Measurements from ENCODE around the gene SH3GL1. TPM values are rescaled to one million over a fixed set of nuclear protein-coding genes. Genes with fewer than 3 reads are reported as not detected.
"Not testable (repeated sequence)": the region's sequence is repeated elsewhere in the genome, so short reads cannot be mapped to it uniquely, and the experiment has no call there.

SH3GL1 gene
- total and polyA plus RNA-seq, 4 donors: 37.7 to 69.7 (median 57.5) TPM

GRCh38 chr19:4349225-4349624 lies 51.1 kb downstream of the SH3GL1 start:
- WGBS, 2 donors: 94 to 96% methylated on average over 16 of the region's 16 CpGs

GRCh38 chr19:4347521-4347920 lies 52.8 kb downstream of the SH3GL1 start:
- ATAC-seq (ENCODE audit: low FRiP score): no peak
- no peaks in the 10 kb centered on the region for H3K9me3 ChIP-seq (ENCODE audit: control insufficient read depth, low read length)
- H3K4me3 ChIP-seq (ENCODE audit: low read length in 2 of 2): no peak overlapping the region
- DNase-seq: no peak
- intact Hi-C loops (cut with DNase I): no loop called here
- H3K27ac ChIP-seq (ENCODE audit: low read depth in 1 of 2, low read length in 2 of 2): no peak overlapping the region
- 85 to 90% methylated on average over 6 of the region's 6 CpGs for WGBS, 2 donors
- H3K36me3 ChIP-seq (ENCODE audit: control insufficient read depth in 1 of 2, insufficient read depth in 2 of 2, low read length in 1 of 2): no peaks in the 10 kb centered on the region
- H3K4me1 ChIP-seq (ENCODE audit: control insufficient read depth in 1 of 2, insufficient read depth in 2 of 2, low read length in 2 of 2): no peaks in the 10 kb centered on the region
- H3K27me3 ChIP-seq (ENCODE audit: control insufficient read depth in 1 of 2, insufficient read depth in 2 of 2, low read length in 1 of 2): no peaks in the 10 kb centered on the region

More at GRCh38 chr19:4349225-4349624, 51.1 kb downstream of the SH3GL1 start:
- H3K4me3 ChIP-seq (ENCODE audit: low read length in 2 of 2); H3K27me3 ChIP-seq (ENCODE audit: control insufficient read depth in 1 of 2, insufficient read depth in 2 of 2, low read length in 1 of 2); intact Hi-C loops (cut with DNase I); ATAC-seq (ENCODE audit: low FRiP score); DNase-seq; H3K36me3 ChIP-seq (ENCODE audit: control insufficient read depth in 1 of 2, insufficient read depth in 2 of 2, low read length in 1 of 2); H3K27ac ChIP-seq (ENCODE audit: low read depth in 1 of 2, low read length in 2 of 2); H3K9me3 ChIP-seq (ENCODE audit: control insufficient read depth, low read length); H3K4me1 ChIP-seq (ENCODE audit: control insufficient read depth in 1 of 2, insufficient read depth in 2 of 2, low read length in 2 of 2): not testable (repeated sequence)

GRCh38 chr19:4346020-4346383 lies 54.3 kb downstream of the SH3GL1 start:
- H3K36me3 ChIP-seq (ENCODE audit: control insufficient read depth in 1 of 2, insufficient read depth in 2 of 2, low read length in 1 of 2): no peaks in the 10 kb centered on the region
- H3K27me3 ChIP-seq (ENCODE audit: control insufficient read depth in 1 of 2, insufficient read depth in 2 of 2, low read length in 1 of 2): no peaks in the 10 kb centered on the region
- H3K9me3 ChIP-seq (ENCODE audit: control insufficient read depth, low read length): no peaks in the 10 kb centered on the region
- intact Hi-C loops (cut with DNase I): no loop called here
- H3K27ac ChIP-seq (ENCODE audit: low read depth in 1 of 2, low read length in 2 of 2): no peak overlapping the region
- ATAC-seq (ENCODE audit: low FRiP score) (no peak), DNase-seq (no peak)
- H3K4me3 ChIP-seq (ENCODE audit: low read length in 2 of 2): no peak overlapping the region
- 96 to 98% methylated on average over 6 of the region's 6 CpGs for WGBS, 2 donors
- H3K4me1 ChIP-seq (ENCODE audit: control insufficient read depth in 1 of 2, insufficient read depth in 2 of 2, low read length in 2 of 2): peaks cover 0 to 2% of the 10 kb centered on the region in 2 donors

- intact Hi-C loops (cut with DNase I): no loop called here
- Histone ChIP-seq H3K4me3 (ENCODE audit: low read length in 2 of 2) (no peak overlapping the region), H3K27ac (ENCODE audit: low read depth in 1 of 2, low read length in 2 of 2) (no peak overlapping the region), H3K27me3 (ENCODE audit: control insufficient read depth in 1 of 2, insufficient read depth in 2 of 2, low read length in 1 of 2) (no peaks in the 10 kb centered on the region), H3K4me1 (ENCODE audit: control insufficient read depth in 1 of 2, insufficient read depth in 2 of 2, low read length in 2 of 2) (peaks cover 0 to 2% of the 10 kb centered on the region in 2 donors), H3K9me3 (ENCODE audit: control insufficient read depth, low read length) (no peaks in the 10 kb centered on the region), H3K36me3 (ENCODE audit: control insufficient read depth in 1 of 2, insufficient read depth in 2 of 2, low read length in 1 of 2) (no peaks in the 10 kb centered on the region)
- 86 to 88% methylated on average over 15 of the region's 15 CpGs for WGBS, 2 donors
- DNase-seq: no peak
- no peak for ATAC-seq (ENCODE audit: low FRiP score)
These were observed 54.9 kb downstream of the SH3GL1 start for GRCh38 chr19:4345342-4346019.

- Histone ChIP-seq H3K4me1 (ENCODE audit: control insufficient read depth in 1 of 2, insufficient read depth in 2 of 2, low read length in 2 of 2) (peaks cover 0 to 2% of the 10 kb centered on the region in 2 donors), H3K9me3 (ENCODE audit: control insufficient read depth, low read length) (no peaks in the 10 kb centered on the region), H3K4me3 (ENCODE audit: low read length in 2 of 2) (peak within 1 kb of the TSS; percentile 57 to 71), H3K27ac (ENCODE audit: low read depth in 1 of 2, low read length in 2 of 2) (peak within 1 kb of the TSS; percentile 14 to 54), H3K36me3 (ENCODE audit: control insufficient read depth in 1 of 2, insufficient read depth in 2 of 2, low read length in 1 of 2) (no peaks in the 10 kb centered on the region), H3K27me3 (ENCODE audit: control insufficient read depth in 1 of 2, insufficient read depth in 2 of 2, low read length in 1 of 2) (no peaks in the 10 kb centered on the region)
- intact Hi-C loops (cut with DNase I): loop anchor here (2.0 to 5.0 kb wide), 3 partner anchors 31 to 97 kb away; partner anchors contain the start of genes CHAF1A (in 1 of the 2), SH3GL1 (in 1 of the 2) and YJU2 (in 1 of the 2)
- whole genome bisulfite sequencing, 2 donors: 4 to 5% methylated on average over 78 to 101 of the region's 101 CpGs
- ATAC-seq (ENCODE audit: low FRiP score) (peak; percentile 94), DNase-seq (peak; percentile 95 to 98)
These were observed 56.7 kb downstream of the SH3GL1 start, which contains the start of gene MPND for GRCh38 chr19:4343370-4344307. Gene MPND (plus strand): TSS chr19:4343562. CDS start chr19:4343594, 32 bp downstream.

GRCh38 chr19:4342615-4343369 lies 57.6 kb downstream of the SH3GL1 start:
- Histone ChIP-seq H3K4me3 (ENCODE audit: low read length in 2 of 2) (peak overlapping the region; percentile 57 to 71), H3K4me1 (ENCODE audit: control insufficient read depth in 1 of 2, insufficient read depth in 2 of 2, low read length in 2 of 2) (peaks cover 0 to 2% of the 10 kb centered on the region in 2 donors), H3K27me3 (ENCODE audit: control insufficient read depth in 1 of 2, insufficient read depth in 2 of 2, low read length in 1 of 2) (no peaks in the 10 kb centered on the region), H3K36me3 (ENCODE audit: control insufficient read depth in 1 of 2, insufficient read depth in 2 of 2, low read length in 1 of 2) (no peaks in the 10 kb centered on the region), H3K9me3 (ENCODE audit: control insufficient read depth, low read length) (no peaks in the 10 kb centered on the region), H3K27ac (ENCODE audit: low read depth in 1 of 2, low read length in 2 of 2) (peak overlapping the region in 1 of 2 donors; percentile 54)
- DNase-seq (peak; percentile 96 to 98), ATAC-seq (ENCODE audit: low FRiP score) (peak; percentile 97)
- WGBS, 2 donors: 0% methylated on average over 39 of the region's 39 CpGs
- intact Hi-C loops (cut with DNase I): loop anchor here (1.0 to 5.0 kb wide), 4 partner anchors 32 to 96 kb away; partner anchors contain the start of genes SH3GL1 (in 2 of the 2), CHAF1A (in 1 of the 2) and YJU2 (in 1 of the 2)

GRCh38 chr19:4342314-4342614 lies 58.1 kb downstream of the SH3GL1 start:
- H3K36me3 ChIP-seq (ENCODE audit: control insufficient read depth in 1 of 2, insufficient read depth in 2 of 2, low read length in 1 of 2): no peaks in the 10 kb centered on the region
- WGBS, 2 donors: 1% methylated on average over 10 of the region's 10 CpGs
- no peaks in the 10 kb centered on the region for H3K27me3 ChIP-seq (ENCODE audit: control insufficient read depth in 1 of 2, insufficient read depth in 2 of 2, low read length in 1 of 2)
- H3K27ac ChIP-seq (ENCODE audit: low read depth in 1 of 2, low read length in 2 of 2): peak overlapping the region; percentile 14 to 54
- peak; percentile 42 for ATAC-seq (ENCODE audit: low FRiP score)
- intact Hi-C loops (cut with DNase I): loop anchor here (1.0 to 5.0 kb wide), 4 partner anchors 33 to 95 kb away; partner anchors contain the start of genes SH3GL1 (in 2 of the 2), CHAF1A (in 1 of the 2) and YJU2 (in 1 of the 2)
- peak overlapping the region in 1 of 2 donors; percentile 71 for H3K4me3 ChIP-seq (ENCODE audit: low read length in 2 of 2)
- no peaks in the 10 kb centered on the region for H3K9me3 ChIP-seq (ENCODE audit: control insufficient read depth, low read length)
- peaks cover 0 to 2% of the 10 kb centered on the region in 2 donors for H3K4me1 ChIP-seq (ENCODE audit: control insufficient read depth in 1 of 2, insufficient read depth in 2 of 2, low read length in 2 of 2)
- DNase-seq: no peak
